LNCaP clone FGC (cell line): ENCODE data around the gene KDM4F.

ENCODE experiments used
- DNase-seq: peaks from one replicate; pipeline ENCODE4 v3.0.0-alpha.2; 2011; ENCODE audit warnings: low read depth
- H3K4me3 ChIP-seq: 2 replicates; pipeline ENCODE4 v1.5.1; 2011; ENCODE audit warnings: mild to moderate bottlenecking, low read depth, low read length, control low read depth
- TF ChIP-seq, protein P1 (sequence below): IDR thresholded peaks from 2 replicates; pipeline ENCODE4 v1.5.1; 2012; ENCODE audit warnings: mild to moderate bottlenecking; ENCODE audit not compliant: control insufficient read depth, insufficient read depth; ENCODE audit errors: extremely low read depth

The KDM4F gene

DNA sequence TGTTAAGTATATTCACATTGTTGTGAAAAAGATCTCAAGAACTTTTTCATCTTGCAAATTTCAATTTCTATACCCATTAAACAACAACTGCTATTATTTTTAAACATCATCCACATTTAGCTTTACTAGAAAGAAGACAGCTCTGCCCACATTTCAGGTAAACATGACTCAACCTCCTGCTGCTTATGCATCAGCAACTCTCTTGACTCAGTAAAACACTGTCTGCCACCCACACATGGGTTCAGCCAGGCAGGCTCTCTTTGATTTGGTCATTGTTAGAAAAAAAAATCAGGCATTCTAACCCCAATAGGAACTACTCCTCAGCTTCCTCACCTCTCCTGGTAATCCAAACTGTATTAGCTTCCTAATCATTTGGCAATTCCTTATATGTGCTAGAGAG, 35.3 kb downstream of the KDM4F start:
- H3K4me3 ChIP-seq, result no peak overlapping the region
- TF ChIP-seq, protein P1, sequence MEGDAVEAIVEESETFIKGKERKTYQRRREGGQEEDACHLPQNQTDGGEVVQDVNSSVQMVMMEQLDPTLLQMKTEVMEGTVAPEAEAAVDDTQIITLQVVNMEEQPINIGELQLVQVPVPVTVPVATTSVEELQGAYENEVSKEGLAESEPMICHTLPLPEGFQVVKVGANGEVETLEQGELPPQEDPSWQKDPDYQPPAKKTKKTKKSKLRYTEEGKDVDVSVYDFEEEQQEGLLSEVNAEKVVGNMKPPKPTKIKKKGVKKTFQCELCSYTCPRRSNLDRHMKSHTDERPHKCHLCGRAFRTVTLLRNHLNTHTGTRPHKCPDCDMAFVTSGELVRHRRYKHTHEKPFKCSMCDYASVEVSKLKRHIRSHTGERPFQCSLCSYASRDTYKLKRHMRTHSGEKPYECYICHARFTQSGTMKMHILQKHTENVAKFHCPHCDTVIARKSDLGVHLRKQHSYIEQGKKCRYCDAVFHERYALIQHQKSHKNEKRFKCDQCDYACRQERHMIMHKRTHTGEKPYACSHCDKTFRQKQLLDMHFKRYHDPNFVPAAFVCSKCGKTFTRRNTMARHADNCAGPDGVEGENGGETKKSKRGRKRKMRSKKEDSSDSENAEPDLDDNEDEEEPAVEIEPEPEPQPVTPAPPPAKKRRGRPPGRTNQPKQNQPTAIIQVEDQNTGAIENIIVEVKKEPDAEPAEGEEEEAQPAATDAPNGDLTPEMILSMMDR, result no peak
- no peak for DNase-seq

DNA sequence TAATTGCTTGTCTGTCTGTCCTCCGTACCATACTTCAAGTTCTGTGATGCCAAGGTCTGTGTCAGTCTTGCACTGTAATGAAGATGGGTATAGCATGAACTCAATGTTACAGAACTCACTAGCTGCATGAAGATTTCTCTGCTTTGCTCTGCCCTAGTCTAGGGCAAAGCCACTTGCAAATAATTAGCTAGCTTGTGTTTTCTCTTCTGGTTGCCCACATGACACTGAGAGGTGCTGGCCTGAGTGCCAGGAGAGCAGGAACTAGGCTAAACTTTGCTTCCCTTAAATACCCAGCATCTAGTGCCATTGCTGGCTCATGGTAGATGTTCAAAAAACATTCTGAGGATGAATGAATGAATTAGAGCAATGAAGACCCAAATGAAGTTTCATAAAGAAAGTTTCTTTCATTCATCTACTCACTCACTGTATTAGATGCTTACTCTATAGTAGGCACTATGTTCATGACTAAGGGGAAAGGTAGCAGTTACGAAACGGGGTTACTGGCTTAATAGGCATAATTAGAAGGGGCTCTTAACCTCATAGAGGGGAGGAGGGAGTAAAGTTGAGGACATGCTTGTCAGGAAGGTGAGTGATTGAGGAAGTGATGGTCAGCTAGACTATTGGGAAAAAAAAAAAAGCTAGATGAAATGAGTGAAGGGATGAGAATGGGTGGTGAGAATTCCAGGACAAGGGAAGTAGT, 36.0 kb downstream of the KDM4F start:
- TF ChIP-seq, protein P1, result no peak
- DNase-seq, result no peak
- no peak overlapping the region for H3K4me3 ChIP-seq

DNA sequence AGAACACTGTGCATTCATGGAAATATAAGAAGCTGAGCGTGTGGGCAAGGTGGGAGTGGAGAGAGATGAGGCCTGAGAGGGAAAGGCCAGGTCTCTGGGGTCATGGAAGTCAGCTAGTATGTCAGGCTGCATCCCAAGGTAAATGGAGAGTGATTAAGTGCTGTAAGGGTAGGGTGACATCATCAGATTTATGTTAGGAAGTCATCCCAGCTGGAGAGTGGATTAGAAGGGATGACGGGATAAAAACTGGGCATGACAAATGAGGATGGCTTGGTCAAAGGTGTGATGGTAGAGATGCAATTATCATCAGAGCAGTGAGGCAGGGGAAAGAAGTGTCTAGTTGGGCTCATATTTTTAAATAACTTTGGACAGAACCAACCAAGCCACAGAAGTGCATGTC, 36.9 kb downstream of the KDM4F start:
- H3K4me3 ChIP-seq, result no peak overlapping the region
- no peak for DNase-seq
- TF ChIP-seq, protein P1, result no peak

DNA sequence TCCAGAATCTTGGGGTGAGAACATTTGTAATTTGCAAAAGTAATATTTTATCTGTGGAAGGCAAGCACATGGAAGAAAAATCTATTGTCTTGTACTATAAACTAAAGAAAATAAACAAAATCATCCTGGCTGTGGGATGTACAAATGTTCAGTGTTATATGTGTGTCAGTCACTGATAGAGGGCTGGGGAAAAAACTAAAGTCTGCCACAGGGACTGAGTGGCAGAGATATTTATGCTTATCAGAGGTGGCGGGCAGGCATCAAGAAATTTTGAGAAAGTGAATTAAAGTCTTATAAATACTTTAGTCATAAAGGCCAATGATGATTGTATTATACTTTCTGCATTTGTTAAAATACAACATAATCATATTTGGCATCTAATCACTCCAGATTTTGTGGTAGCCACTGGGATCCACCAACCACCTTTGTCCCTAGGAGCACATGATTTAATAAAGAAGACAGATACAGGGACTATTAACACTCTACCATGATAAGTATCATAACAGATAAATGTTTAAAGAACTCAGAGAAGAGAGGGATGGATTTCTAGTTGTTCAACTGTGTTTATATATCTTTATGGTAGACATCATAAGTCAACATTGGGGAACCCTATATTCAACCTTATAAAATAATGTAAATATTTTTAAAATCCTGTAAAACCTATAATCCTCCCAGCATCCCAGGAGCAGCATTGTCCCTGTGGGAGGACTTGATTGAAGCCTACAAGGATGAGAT, 37.8 kb downstream of the KDM4F start:
- DNase-seq, result peak; percentile 92
- TF ChIP-seq, protein P1, result no peak
- no peak overlapping the region for H3K4me3 ChIP-seq

DNA sequence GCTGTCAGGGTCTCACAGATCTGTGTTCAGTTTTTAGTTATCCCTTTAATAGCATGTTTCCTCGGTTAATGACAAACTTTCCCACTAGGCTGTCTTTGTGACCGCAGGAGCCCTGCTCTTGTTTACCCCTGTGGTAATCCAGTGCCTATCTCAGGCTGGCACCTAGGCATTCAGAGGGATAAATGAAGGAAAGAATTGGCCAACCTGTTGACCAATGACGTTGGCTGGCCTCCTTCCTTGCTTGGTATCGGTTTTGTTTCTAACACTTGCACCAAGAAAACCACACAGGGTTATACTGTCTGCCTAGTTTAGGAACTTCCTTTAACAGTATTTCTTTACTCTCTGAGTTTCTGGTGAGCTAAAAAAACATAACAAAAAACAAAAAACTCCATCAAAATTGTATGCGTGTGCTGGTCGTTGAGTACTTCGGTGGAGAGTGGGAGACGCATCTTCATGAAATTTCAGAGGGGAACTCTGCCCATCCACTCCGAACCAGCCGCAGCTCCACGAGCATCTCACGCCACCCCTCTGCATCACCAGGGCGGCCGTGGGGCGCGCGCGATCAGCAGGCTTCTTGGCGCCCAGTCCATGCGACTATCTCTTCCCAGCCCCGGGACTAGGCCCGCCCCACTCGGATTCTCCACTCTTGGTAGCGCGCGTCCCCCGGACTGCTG, 39.9 kb downstream of the KDM4F start:
- TF ChIP-seq, protein P1, result no peak
- no peak for DNase-seq

DNA sequence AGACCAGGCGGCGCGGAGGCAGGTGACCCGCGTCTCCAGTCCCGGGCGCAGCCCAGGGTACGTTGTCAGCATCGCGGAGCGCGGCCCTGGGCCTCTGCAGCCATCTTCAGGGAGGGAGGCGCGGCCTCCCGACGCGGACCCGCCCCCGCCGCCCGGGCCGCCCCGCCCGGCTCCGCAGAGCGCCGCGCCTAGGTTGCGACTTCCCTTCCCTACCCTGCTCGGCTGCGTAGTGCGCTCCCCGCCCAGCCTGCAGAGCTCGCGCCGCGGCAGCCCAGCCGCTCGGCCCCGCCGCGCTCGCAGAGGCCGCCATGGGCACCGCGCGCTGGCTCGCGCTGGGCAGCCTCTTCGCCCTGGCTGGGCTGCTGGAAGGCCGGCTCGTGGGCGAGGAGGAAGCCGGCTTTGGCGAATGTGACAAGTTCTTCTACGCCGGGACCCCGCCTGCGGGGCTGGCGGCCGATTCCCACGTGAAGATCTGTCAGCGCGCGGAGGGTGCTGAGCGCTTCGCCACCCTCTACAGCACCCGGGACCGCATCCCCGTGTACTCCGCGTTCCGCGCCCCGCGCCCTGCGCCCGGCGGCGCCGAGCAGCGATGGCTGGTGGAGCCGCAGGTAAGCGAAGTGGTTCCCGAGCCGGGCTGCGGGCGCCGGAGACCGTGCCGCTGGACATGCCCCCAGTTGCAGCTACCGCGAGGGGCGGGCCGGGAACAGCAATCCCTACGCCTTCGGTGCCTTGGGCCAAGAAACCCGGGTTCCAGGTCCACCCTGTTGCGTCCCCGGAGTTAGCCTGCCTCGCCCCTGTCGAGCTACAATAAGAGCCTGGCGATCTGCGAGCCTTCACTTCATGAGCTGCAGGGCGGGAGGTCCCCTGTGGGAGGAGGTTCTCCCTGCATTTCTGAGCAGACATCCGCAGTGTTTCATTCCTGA, 40.7 kb downstream of the KDM4F start, which contains the start of gene ENDOD1:
TSS of gene ENDOD1 (plus strand) at position 227 of the 923 bp plus-strand sequence. CDS start at position 309, 82 bp downstream.
- TF ChIP-seq, protein P1, result peak; percentile 18
- DNase-seq, result no peak
- peak within 1 kb of the TSS; percentile 94 for H3K4me3 ChIP-seq

More for the DNA sequence above, 39.9 kb downstream of the KDM4F start:
- H3K4me3 ChIP-seq, result peak overlapping the region; percentile 42
